HG02798 (cell line): ENCODE measurements around the gene PEAK3.
"Not testable (repeated sequence)": the region's sequence is repeated elsewhere in the genome, so short reads cannot be mapped to it uniquely, and the experiment has no call there.

Source experiments
- ATAC-seq: cut with Tn5 transposase; IDR thresholded peaks from one replicate; pipeline ENCODE4 v1.9.1; 2021; ENCODE audit warnings: mild to moderate bottlenecking; ENCODE audit not compliant: unreplicated experiment, poor library complexity

PEAK3 gene

DNA sequence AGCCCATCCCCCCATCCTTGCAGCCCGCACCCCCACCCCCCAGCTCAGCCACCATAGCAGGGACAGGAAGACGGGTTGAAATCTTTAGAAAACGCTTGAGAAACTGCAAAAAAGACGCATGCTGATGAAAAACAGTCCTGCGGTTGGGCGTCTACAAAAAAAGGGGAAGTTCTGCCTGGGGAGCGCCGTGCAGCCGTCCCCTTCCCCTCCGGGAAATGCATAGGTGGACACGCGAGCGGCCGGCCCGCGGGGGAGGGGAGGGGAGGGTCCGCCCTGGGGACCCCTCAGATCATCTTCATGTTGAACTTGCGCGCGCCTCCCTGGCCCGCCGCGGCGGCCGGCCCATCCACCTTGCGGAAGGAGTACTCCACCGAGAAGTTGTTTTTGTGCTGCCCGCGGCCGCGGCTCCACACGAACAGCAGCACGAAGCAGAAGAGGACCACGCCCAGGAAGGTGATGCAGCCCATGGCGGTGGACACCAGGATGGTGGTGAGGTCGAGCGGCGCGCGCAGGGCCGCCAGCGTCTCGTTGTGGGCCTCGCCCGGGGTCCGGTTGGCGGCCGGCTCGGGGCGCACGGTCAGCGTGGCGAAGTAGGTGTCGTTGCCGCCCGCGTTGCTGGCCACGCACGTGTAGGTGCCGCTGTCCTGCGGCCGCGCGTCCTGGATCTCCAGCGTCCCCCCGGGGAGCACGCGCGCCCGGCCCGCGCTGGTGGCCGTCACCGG, 7.9 kb upstream of the PEAK3 start:
- no peak for ATAC-seq

DNA sequence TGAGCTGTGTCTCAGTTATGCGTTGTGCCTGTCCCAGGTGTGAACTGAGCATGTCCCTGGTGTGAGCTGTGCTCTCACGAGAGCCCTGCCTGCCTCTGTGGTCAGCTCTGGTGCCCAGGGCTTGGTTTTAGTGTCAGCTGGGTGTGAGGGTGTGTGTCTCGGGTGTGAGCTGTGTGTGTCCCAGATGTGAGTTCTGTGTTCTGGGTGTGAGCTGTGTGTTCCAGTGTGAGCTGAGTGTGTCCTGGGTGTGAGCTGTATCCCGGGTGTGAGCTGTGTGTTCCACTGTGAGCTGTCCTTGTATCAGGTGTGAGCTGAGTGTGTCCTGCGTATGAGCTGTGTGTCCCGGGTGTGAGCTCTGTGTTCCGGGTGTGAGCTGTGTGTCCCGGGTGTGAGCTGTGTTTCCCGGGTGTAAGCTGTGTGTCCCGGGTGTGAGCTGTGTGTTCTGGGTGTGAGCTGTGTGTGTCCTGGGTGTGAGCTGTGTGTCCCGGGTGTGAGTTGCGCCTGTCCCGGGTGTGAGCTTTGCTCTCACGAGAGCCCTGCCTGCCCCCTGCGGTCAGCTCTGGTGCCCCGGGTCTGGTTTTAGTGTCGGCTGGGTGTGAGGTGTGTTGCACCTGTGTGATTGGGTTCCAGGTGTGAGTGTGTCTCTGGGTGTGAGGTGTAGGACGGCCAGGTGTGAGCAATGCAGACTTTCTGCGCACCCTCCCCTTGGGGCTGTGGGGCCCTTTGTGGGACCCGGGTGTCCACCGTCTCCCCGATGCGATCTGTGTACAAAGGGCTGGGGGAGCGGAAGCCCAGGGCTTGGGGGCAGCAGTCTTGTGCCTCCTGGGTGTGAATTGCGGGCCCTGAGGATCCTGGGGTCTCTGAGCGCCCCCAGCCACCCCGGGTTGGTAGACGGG, 7.1 kb upstream of the PEAK3 start:
- ATAC-seq = no peak

DNA sequence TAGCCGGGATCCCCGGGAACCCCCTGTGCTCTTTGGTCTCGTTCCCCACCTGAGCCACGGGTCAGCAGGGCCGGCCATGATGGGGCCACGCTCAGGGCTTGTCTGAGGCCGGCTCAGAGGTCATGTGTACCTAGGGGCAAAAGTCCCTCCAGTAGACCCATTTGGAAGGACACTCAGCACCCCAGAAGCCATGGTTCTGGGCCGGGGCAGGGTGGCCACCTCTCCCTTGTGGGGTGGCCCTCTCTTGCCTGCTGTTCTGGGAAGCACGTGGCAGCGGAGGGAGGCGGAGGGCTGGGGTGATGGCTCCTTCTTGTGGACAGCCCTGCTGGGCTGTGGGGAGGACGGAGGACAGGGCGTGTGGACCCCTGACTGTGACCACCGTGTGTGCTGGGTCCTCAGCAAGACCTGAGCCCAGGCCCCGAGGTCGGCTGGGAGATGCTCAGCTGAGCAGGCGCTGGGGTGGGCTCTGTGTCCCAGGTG, 6.4 kb upstream of the PEAK3 start:
- ATAC-seq = no peak

DNA sequence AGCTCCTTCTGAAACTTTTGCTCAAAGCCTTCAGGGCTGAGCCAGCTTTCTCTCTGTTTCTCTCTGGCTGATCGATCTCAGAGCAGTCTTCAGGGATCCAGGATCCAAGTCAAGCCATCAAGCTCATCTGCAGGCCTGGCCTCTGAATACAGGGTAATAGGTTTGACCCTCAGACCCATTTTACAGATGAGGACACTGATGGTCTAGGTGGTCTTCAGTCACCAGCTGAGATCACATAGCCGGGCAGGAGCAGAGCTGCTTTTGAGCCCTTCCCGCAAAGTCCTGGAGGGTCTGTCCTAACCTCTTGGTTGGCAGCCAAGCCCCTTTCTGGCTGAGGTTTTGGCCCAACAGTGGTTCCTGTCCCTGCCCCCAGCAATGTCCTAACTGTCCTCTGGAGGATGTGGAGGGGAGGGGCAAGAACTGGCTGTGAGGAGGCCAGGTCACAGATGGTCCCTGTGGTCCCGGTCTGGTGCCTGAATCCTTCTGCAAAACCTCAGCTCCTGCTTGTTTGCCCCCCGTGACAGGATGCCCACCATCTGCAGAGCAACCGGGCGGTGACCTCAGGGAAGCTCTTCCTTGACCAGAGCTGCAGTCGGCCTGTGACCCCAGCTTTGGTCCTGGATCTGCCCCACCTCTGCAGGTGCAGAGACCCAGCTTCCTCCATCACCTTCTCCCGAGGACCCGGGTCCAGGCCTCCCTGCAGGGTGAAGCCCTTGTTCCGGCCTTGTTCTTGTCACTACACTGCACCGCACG, 5.8 kb upstream of the PEAK3 start:
- ATAC-seq = no peak

DNA sequence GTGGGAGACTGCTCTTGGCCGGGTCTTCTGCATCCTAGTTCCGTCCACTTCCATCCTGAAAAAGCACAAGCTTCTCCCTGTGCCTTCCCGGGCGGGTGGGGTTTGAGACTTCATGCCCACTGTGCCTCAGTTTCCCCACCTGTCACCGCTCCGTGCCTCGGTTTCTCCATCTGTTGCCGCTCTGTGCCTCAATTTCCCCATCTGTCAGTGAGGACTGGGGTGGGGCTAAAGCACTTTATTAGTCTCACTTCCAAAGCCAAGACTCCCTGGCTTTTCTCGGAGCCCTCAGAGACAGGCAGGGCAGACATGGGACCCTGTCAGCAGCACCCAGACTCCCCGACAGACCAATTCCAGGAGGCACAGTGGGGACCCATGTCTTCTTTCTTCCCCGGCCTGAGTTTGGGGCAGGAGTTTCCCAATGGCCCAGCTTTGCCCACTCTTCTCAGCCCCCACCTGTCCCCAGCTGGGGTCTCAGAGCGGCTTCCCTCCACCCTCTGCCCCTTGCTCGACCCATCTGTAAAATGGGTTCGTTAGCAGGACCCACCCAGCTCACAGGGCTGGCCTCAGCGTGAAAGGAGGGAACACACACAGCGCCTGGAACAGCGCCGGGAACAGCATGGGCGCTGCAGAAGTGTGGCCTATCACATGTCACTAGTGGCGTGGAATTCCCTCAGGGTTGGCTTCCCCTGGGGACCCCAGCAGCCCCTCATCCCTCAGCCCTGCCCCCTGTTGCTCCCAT, 4.6 kb upstream of the PEAK3 start:
- no peak for ATAC-seq

DNA sequence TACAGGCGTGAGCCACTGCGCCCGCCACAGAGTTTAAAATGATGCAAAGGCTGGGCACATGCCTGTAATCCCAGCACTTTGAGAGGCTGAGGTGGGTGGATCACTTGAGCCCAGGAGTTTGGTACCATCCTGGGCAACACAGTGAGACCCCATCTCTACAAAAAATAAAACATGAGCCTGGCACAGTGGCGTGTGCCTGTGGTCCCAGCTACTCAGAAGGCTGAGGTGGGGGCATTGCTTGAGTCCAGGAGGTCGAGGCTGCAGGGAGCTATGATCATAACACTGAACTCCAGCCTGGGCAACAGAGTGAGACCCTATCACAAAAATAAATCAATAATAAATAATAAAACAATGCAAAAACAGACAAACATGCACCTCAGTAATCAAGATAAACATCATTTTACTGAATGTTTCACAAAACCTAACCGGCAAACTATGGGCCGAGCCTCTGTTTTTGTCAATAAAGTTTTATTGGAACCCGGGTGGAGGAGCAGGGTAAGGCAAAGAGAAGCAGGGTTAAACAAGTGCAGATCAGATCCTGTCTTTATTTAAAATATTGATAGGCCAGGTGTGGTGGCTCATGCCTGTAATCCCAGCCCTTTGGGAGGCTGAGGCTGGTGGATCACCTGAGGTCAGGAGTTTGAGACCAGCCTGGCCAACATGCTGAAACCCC, 2.0 kb upstream of the PEAK3 start:
- no peak for ATAC-seq

DNA sequence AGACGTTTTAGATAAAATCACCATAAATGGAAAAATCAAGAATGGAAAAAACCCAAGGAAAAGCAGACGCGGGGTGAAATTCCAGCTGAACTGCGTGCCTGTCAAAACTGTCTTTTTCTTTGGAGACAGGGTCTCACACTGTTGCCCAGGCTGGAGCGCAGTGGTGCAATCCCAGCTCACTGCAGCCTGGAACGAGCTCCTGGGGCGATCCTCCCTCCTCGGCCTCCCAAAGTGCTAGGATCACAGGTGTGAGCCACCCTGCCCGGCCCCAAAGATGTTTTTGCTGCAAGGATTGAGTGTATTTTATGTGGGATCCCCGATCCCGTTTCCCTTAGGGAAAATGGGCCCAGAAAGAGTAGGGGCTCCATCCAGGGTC, 875 bp upstream of the PEAK3 start:
- ATAC-seq = no peak

DNA sequence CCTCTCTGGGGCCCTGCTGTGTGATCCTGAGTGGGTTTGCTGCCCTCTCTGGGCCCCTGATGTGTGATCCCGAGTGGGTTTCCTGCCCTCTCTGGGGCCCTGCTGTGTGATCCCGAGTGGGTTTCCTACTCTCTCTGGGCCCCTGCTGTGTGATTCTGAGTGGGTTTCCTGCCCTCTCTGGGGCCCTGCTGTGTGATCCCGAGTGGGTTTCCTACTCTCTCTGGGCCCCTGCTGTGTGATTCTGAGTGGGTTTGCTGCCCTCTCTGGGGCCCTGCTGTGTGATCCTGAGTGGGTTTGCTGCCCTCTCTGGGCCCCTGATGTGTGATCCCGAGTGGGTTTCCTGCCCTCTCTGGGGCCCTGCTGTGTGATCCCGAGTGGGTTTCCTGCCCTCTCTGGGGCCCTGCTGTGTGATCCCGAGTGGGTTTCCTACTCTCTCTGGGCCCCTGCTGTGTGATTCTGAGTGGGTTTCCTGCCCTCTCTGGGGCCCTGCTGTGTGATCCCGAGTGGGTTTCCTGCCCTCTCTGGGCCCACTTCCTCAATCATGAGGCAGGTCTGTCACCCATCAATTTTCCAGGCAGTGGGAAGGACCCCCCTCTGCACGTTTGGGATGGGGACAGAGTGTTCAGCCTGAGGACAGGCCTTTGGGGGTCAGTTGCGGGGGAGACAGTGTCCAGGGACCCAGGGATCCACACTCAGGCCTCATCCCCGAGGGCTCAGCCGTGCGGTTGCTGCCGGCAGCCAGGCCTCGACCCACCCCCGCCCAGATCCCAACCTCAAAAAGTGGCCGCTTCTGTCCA, 512 bp downstream of the PEAK3 start:
- not testable (repeated sequence) for ATAC-seq

DNA sequence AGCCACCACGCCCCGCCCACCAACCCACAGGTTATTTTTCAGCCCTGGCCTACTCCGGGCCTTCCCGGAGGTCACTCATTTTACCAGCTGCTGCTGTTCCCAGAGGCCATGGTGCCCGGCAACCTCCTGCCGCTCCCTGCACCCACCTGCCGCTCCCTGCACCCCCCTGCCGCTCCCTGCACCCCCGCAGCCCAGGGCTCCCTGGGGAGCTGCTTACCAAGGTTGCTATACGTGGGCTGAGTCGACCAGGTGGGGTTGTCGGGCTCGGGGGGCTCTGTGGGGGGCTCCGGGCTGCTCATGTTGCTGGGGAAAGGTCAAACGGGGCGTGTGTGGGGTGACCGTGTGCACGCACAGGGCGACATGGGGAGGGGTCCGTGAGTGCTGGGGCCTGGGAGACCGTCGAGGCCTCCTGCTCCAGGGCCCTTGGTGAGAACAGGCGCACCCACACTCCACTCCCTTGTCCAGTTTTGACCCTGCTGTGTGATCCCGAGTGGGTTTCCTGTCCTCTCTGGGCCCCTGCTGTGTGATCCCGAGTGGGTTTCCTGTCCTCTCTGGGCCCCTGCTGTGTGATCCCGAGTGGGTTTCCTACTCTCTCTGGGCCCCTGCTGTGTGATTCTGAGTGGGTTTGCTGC, 1.2 kb downstream of the PEAK3 start:
- ATAC-seq = no peak

DNA sequence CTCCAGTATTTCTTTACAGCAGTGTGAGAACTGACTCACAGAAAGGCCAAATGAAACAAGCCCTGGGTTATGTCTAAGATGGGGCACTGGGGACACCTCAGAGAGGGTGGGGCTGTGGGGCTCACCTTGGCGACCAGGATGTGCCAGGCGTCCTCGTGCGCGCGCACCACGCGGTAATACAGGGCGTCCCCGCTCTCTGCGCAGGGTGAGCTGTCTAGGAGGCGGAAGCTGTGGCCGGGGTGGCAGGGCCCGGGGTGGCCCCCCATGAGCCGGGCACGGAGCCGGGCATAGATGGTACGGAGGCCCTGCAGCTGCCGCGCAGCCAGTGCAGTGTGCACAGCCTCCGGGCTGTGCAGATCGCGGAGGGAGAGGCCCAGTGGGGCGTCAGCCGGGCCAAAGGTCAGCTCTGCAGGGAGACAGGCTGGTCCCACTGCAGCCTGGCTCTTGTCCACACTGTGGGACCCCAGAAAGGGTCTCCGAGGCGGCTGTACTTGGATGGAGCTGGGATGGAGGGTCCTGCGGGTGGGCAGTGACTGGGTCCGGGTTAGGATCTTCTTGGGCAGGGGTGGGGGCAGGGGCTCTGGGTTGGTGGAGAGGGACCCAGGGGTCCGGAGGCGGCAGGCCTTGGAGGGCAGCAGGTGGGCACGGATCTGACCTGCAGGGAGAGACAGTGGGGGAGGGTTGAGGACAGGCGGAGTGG, 3.4 kb downstream of the PEAK3 start:
- no peak for ATAC-seq

DNA sequence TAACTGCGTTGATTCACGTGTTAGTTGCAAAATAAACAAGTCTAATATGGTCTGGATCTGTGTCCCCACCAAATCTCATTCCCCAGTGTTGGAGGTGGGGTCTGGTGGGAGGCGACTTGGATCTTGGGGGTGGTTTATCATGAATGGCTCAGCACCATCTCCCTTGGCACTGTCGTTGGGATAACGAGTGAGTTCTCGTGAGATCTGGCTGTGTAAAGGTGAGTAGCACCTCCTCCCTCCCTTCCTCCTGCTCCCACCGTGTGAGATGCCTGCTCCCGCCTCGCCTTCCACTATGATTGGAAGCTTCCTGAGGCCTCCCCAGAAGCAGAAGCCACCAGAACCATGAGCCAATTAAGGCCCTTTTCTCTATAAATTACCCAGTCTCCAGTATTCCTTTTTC, 4.8 kb downstream of the PEAK3 start:
- no peak for ATAC-seq

DNA sequence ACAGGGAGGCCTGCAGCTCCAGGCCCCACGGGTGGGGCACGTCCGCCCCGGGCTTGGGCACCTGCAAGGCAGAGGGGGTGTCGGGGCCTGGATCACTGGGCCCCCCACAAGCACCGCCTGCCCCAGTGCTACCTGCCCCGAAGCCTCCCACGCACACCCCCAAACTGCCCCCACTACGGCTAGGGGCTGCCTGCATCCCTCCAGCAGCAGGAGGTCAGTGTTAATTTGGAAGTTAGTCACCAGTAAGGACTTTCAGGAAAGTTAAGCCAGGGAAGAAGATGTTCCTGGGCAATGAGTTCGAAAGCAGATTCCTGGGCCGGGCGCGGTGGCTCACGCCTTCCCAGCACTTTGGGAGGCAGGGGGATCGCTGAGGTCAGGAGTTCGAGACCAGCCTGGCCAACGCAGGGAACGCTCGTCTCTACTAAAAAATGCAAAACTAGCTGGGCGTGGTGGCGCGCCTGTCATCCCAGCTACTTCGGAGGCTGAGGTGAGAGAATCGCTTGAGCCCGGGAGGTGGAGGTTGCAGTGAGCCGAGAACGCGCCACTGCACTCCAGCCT, 5.5 kb downstream of the PEAK3 start:
- no peak for ATAC-seq

DNA sequence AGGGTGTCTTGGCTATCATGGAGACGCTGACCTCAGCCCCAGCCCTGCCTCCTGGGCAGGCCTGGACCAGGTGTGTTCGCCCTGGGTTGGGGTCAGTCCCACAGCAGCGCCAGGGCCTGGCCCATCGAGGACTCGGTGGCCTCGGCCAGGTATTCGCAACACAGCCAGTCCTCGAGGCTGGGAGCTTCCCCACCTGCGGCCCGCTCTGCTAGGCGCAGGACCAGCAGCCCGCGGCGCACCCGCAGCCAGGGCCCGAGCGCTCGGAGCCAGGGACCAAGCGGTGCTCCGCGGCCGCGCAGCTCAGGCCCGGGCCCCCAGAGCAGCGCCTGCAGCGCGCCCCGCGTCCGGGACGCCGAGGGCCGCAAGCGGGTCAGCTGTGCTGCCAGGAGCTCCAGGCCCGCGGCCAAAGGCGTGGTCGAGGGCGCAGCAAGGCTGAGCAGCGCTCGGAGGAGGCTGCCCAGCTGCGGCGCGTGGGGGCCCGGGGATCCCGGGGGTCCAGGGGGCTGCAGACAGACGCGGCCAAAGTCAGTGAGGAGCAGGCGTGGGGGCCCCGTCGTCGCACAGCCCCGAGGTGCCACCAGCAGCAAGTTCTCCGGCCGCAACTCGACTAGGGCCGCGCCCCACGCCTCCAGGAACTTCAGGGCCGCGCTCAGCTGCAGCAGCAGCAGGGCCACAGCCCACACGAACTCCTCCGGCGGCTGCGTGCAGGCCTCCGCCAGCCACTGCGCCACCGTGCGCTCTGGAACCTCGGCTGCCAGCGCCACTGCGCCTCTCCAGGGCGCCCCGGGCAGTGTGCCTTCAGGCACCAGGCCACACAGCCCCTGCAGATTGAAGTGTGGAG, 6.2 kb downstream of the PEAK3 start:
- ATAC-seq = no peak

DNA sequence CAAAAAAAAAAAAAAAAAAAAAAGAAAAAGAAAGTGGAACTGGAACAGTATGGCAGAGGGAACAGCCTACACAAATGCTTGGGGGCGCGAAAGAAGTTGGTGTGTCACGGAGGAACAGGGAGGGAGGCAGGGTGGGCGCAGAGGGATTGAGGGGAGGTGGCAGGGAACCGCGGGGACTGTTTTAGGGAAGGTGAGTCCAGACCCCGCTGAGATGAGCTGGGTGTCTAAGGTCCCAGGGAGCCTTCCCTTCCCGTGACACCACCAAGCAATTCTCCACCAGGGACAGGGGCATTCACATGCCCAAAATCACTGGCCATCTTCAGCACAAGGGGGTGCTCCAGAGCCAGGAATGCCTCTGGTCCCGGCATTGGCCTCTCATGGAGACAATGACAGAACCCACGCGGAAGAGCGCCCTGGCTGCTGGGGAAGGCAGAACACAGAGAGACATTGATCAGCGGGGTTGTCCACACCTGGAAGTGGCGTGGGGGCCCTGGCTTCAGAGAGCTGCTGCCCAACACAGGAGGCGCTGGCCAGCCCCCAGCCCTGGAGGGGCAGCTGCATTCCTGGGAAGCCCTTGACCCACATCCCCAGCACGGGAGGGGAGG, 6.9 kb downstream of the PEAK3 start:
- no peak for ATAC-seq

DNA sequence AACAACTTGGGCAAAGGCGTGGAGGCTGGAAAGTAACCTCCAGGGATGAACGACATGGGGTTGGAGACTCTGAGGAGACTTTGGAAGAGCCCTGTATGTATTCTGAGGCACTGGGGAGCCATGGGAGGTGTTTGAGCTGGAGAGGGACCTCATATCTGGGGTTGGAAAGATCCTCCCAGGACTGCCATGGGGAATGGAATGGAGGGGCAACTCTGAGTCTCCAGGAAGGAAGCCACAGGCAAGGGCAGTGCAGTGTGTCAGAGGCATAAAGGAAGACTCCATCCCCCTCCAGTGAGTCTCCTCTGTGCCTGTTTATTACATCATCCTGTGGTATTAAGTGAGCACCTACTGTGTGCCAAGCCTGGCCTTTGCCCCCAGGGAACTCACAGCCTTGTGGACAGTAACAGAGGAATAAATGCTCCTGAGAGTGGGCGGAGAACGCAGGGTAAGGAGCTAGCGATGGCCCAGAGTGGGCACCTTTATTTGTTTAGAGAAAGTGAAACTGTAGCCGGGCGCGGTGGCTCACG, 7.7 kb downstream of the PEAK3 start:
- no peak for ATAC-seq
